Body of pancreas (tissue), 4 donors: ENCODE measurements around the gene ZNF575. TPM values are rescaled to one million over a fixed set of nuclear protein-coding genes. Genes with fewer than 3 reads are reported as not detected.

Experiments used
- ATAC-seq: fragments of 150-250 bp; one replicate; pipeline ENCODE4 v1.9.1; 2016
- DNase-seq, 4 donors: peaks; one replicate each; pipeline ENCODE4 v3.0.0-alpha.2; 2019
- H3K27ac ChIP-seq, 4 donors: fragments of 200-600 bp; sonication (generic); 1 replicate in 3 of 4; 2 replicates in 1 of 4; pipeline versions ENCODE4 v1.5.1 to v1.6.1; 2016 to 2019; ENCODE audit warnings: mild to moderate bottlenecking in 1 of 4, mixed read lengths in 1 of 4, moderate library complexity in 1 of 4
- H3K27me3 ChIP-seq, 2 donors: fragments of 200-600 bp; sonication (generic); one replicate each; pipeline ENCODE4 v1.6.0; 2016; ENCODE audit warnings: mild to moderate bottlenecking in 1 of 2
- H3K36me3 ChIP-seq, 2 donors: fragments of 200-600 bp; sonication (generic); replicated peaks in 1 of 2; 2 replicates each; pipeline ENCODE4 v1.5.1; 2016; ENCODE audit warnings: low read depth in 2 of 2; ENCODE audit not compliant: insufficient read depth in 1 of 2
- H3K4me1 ChIP-seq: fragments of 200-600 bp; sonication (generic); one replicate; pipeline ENCODE4 v1.6.0; 2016
- H3K4me3 ChIP-seq, 2 donors: fragments of 200-600 bp; sonication (generic); 1 replicate in 1 of 2; 2 replicates in 1 of 2; pipeline ENCODE4 v1.5.1; 2016 to 2019
- H3K9me3 ChIP-seq, 3 donors: fragments of 200-600 bp; sonication (generic); 1 replicate in 2 of 3; 2 replicates in 1 of 3; pipeline ENCODE4 v1.5.1; 2016
- CTCF ChIP-seq, 7 experiments: fragments of 450-650 bp in 4 of 7; fragments of 200-600 bp in 3 of 7; sonication (generic) in 3 of 7; IDR thresholded peaks; one replicate each; pipeline ENCODE4 v1.5.1; 2016 to 2019; ENCODE audit warnings: antibody characterized with exemption in 7 of 7
- POLR2A ChIP-seq, 3 donors: fragments of 450-650 bp; IDR thresholded peaks; one replicate each; pipeline ENCODE4 v1.6.1; 2016; ENCODE audit warnings: antibody characterized with exemption in 3 of 3, mild to moderate bottlenecking in 2 of 3
- WGBS, 2 donors: methylation state at CpG; one replicate each; pipeline ENCODE4 v1.1.5; 2017; 5-methylcytosine and 5-hydroxymethylcytosine counted together
- intact Hi-C: fragments of 100-400 bp; cut with DNase I; formaldehyde crosslinking; loops from one replicate; pipeline ENCODE4 v1.15.1; 2023
- total RNA-seq, 2 donors: library from RNA; depleted of rRNA; stranded (reverse); fragments of >200 nt; gene quantifications; one replicate each; pipeline ENCODE4 v1.1.0, GENCODE V29; 2016

Gene ZNF575
- total RNA-seq, 2 donors from 2014 or later = 0.52 TPM; not detected in 1

GRCh38 chr19:43525836-43526771 lies 6.9 kb upstream of the ZNF575 start:
- peak overlapping the region; percentile 77 to 95 for H3K4me3 ChIP-seq
- intact Hi-C loops = no loop called here
- no peaks in the 10 kb centered on the region for H3K27me3 ChIP-seq
- 2 to 5% methylated on average over 11 to 26 of the region's 26 CpGs for WGBS, 2 donors
- peak; percentile 39 to 44 (median 42) for DNase-seq
- TF ChIP-seq POLR2A (IDR thresholded peaks at IDR 0.05) = no peak
- TF ChIP-seq CTCF (IDR thresholded peaks at IDR 0.05) = no peak
- H3K4me1 ChIP-seq = peaks cover 21% of the 10 kb centered on the region
- peak; percentile 49 for ATAC-seq
- no peaks in the 10 kb centered on the region for H3K9me3 ChIP-seq
- H3K27ac ChIP-seq = peak overlapping the region; percentile 61 to 83 (median 72)
- no peaks in the 10 kb centered on the region for H3K36me3 ChIP-seq

DNA sequence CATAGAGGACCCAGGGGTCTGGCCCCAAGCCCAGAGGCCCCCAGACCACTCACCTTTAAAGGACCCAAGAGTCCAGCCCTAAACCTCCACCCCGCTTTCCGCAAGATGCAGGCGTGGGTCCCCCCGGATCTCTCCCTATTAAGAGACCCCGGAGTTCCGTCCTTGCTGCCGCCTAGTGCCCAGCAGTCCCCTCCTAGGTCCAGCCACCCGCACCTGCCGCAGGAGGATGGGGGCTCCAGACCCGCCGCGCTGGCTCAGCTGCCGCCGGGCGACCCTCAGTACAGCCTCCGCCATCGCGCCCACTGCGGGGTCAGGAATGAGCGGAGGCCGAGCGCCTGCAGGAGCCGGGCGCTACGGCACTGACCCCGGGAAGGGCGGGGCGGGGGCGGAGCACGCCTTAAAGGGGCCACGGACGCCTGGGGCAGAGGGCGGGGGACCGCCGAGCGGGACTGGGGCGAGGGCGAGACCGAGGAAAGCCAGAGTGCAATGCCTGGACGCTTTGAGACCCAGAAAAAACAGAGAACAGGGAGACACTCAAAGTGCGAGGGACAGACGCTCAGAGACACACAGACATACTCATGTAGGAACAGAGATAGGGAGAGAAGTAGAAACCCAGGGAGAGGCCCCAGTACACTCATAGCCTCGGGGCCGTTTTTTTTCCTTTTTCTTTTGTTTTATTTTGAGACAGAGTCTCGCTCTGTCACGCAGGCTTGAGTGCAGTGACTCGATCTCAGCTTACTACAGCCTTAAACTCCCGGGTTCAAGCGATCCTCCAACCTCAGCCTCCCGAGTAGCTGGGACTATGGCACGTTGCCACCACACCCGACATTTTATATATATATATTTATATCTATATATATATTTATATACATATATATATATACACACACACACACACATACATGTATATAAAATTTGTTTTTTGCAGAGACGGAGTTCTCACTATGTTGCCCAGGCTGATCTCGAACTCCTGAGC lies 5.8 kb upstream of the ZNF575 start, which contains the start of gene ETHE1:
ETHE1 (minus strand) TSS at position 318 of the 976 bp plus-strand sequence; CDS start at position 294, 24 bp downstream.
- intact Hi-C loops = no loop called here

DNA sequence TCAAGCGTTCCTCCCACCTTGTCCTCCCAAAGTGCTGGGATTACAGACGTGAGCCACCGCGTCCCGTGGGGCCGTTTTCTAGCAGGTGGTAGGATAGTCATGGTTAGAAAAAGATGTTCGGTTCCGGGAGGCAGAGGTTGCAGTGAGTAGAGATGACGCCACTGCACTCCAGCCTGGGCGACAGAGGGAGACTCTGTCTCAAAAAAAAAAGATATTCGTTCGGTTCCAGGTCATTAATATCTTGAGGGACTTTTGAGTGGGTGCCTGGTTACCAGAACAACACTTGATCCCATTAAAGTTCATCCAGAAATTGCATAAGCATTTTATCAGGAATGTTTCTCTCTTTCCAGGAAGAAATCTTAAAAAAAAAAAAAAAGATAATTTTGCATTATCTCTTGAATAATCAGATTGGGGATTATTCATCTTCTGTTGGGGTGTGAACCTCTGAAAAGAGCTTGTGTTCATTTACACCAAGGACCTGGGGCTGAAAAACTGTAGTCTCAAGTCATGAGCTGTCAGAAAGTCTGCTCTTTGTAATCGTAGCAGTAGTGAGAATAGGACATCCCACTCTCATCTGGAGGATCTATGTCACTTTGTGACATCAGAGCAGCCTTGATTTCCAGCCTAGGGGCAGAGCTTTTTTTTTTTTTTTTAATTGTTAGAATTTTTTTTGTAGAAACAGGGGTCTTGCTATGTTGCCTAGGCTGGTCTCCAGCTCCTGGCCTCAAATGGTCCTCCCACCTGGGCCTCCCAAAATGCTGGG lies 4.9 kb upstream of the ZNF575 start:
- H3K27me3 ChIP-seq = no peaks in the 10 kb centered on the region
- intact Hi-C loops = no loop called here
- peak; percentile 18 to 28 (median 23) for DNase-seq
- no peaks in the 10 kb centered on the region for H3K9me3 ChIP-seq
- no peak for ATAC-seq
- peak overlapping the region in 2 of 4 donors; percentile 81 to 83 for H3K27ac ChIP-seq
- TF ChIP-seq CTCF (IDR thresholded peaks at IDR 0.05) = no peak
- TF ChIP-seq POLR2A (IDR thresholded peaks at IDR 0.05) = no peak
- 26 to 31% methylated on average over 13 of the region's 13 CpGs for WGBS, 2 donors
- no peaks in the 10 kb centered on the region for H3K36me3 ChIP-seq
- peaks cover 31% of the 10 kb centered on the region for H3K4me1 ChIP-seq
- no peak overlapping the region for H3K4me3 ChIP-seq

More for the DNA sequence above, 5.8 kb upstream of the ZNF575 start, which contains the start of gene ETHE1:
- TF ChIP-seq CTCF (IDR thresholded peaks at IDR 0.05) (peak in 1 of 7 experiments; percentile 10), POLR2A (IDR thresholded peaks at IDR 0.05) (peak; percentile 65 to 82 (median 79))
- Histone ChIP-seq H3K4me1 (peaks cover 24% of the 10 kb centered on the region), H3K27me3 (no peaks in the 10 kb centered on the region), H3K9me3 (no peaks in the 10 kb centered on the region), H3K27ac (peak within 1 kb of the TSS; percentile 61 to 83 (median 72)), H3K36me3 (no peaks in the 10 kb centered on the region), H3K4me3 (peak within 1 kb of the TSS; percentile 77 to 95)
- DNase-seq = peak; percentile 79 to 88 (median 83)
- peak; percentile 87 for ATAC-seq
- WGBS, 2 donors = 3 to 11% methylated on average over 21 to 54 of the region's 54 CpGs

DNA sequence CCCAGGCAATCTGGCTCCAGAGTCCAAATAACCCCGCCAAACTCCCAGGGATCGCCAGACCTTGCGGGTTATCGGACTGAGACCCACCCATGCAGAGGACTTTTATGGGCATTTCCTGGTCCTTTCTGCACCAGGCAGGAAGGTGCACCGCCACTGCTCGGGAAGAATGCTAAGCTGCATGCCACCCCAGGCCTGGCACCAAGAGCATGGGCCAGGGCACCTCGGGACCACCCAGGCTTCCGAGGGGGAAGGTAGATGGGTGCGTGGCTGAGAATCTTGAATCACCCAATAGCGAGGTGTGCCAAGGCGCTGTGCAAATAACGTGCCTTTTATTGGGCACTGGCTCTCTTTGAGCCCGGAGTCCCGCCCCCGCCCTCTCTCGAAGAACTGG lies 422 bp upstream of the ZNF575 start:
- Histone ChIP-seq H3K4me3 (peak overlapping the region; percentile 17 to 68), H3K4me1 (peaks cover 27% of the 10 kb centered on the region), H3K36me3 (no peaks in the 10 kb centered on the region), H3K9me3 (no peaks in the 10 kb centered on the region), H3K27ac (peak overlapping the region; percentile 78 to 93 (median 86)), H3K27me3 (no peaks in the 10 kb centered on the region)
- no peak for TF ChIP-seq POLR2A (IDR thresholded peaks at IDR 0.05)
- TF ChIP-seq CTCF (IDR thresholded peaks at IDR 0.05) = no peak
- intact Hi-C loops = no loop called here
- WGBS, 2 donors = 0% methylated on average over 11 to 16 of the region's 16 CpGs
- peak in 2 of 4 donors; percentile 23 to 68 for DNase-seq
- ATAC-seq = peak; percentile 16
